Measurements from ENCODE around the gene GPR107.

The GPR107 gene

DNA sequence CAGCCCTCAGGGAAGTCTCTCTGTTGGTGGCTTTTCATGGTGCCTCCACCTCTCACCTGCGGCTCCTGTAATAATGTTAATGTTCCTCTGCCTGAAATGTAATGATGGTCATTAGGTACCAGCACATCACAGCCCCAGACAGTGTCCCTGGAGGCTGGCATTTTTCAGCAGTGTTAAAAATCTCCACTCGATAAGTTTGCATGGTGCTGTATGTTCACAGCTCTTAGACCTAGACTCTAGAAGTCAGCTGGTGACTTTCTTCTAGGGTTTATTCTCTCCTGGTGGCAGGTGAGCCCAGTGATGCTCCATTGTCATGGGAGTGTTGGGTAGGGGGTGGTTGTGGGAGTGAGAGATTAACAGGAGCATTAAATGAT lies 53.1 kb downstream of the GPR107 start:
- TF ChIP-seq, protein P1, sequence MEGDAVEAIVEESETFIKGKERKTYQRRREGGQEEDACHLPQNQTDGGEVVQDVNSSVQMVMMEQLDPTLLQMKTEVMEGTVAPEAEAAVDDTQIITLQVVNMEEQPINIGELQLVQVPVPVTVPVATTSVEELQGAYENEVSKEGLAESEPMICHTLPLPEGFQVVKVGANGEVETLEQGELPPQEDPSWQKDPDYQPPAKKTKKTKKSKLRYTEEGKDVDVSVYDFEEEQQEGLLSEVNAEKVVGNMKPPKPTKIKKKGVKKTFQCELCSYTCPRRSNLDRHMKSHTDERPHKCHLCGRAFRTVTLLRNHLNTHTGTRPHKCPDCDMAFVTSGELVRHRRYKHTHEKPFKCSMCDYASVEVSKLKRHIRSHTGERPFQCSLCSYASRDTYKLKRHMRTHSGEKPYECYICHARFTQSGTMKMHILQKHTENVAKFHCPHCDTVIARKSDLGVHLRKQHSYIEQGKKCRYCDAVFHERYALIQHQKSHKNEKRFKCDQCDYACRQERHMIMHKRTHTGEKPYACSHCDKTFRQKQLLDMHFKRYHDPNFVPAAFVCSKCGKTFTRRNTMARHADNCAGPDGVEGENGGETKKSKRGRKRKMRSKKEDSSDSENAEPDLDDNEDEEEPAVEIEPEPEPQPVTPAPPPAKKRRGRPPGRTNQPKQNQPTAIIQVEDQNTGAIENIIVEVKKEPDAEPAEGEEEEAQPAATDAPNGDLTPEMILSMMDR (IDR thresholded peaks at IDR 0.05; ENCODE audit: low read depth, low read length, missing control alignments) = no peak
- Histone ChIP-seq H3K36me3 (replicated peaks) (peaks cover 35% of the 10 kb centered on the region), H3K4me3 (ENCODE audit: low read depth, low read length) (no peak overlapping the region), H3K27ac (no peak overlapping the region), H3K27me3 (replicated peaks) (no peaks in the 10 kb centered on the region)
- in situ Hi-C loops (cut with HindIII; ENCODE audit: low pct_ligation_motif_present, low sequenced_read_pairs) = no loop called here
- no peak for DNase-seq

DNA sequence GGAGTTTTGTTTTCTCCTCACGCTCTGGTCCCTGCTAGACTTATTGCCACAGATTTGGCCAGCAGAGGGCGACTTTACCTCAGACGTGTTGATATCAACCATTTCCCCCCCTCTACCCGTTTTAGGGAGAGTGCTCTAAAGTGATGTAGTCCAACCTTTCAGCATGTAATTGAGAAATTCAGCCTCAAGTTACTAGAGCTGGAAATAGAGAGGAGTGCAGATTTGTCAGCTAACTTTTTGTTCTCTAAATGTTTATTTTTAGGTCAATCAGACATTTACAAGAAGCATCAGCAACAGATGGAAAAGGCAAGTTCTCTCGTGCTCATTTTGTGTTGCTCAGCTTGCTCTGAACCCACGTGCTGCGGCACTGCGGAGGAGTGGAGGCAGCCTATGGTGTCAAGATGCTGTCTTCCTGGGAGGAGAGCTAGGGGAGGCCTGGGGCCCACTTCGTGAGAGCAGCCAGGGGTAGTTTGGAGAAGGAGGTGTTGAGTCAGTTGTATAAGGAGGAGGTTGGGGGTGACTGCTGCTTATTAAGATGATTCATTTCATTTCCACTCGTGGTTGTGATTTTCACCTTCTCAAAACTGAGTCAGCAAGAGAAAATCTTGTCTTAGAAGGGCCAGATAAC lies 53.6 kb downstream of the GPR107 start:
- peak; percentile 81 for DNase-seq
- in situ Hi-C loops (cut with HindIII; ENCODE audit: low pct_ligation_motif_present, low sequenced_read_pairs) = no loop called here
- H3K36me3 ChIP-seq (replicated peaks) = peaks cover 37% of the 10 kb centered on the region
- H3K27me3 ChIP-seq (replicated peaks) = no peaks in the 10 kb centered on the region
- TF ChIP-seq, protein P1 (IDR thresholded peaks at IDR 0.05; ENCODE audit: low read depth, low read length, missing control alignments) = peak; percentile 85
- no peak overlapping the region for H3K4me3 ChIP-seq (ENCODE audit: low read depth, low read length)
- H3K27ac ChIP-seq = peak overlapping the region; percentile 18

DNA sequence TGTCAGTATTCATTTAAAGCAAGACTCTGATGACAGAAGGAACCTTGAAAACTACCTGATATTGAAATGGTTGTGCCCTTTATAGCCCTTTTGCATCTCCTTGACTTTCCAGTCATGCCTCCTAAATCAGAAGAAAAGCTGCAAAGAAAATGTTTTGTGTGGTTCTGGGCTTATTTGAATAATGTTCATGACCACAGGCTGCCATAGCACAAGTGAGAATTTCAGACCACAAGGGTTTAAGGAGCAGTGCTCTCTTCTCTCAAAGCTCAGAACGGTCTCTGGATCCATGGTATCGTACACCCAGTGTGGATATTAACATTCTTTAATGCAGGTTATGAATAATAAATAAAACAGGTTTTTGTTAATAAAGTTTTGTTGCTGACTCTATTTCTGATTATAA lies 54.2 kb downstream of the GPR107 start:
- Histone ChIP-seq H3K36me3 (replicated peaks) (peaks cover 31% of the 10 kb centered on the region), H3K27ac (peak overlapping the region; percentile 18), H3K4me3 (ENCODE audit: low read depth, low read length) (no peak overlapping the region), H3K27me3 (replicated peaks) (no peaks in the 10 kb centered on the region)
- TF ChIP-seq, protein P1 (IDR thresholded peaks at IDR 0.05; ENCODE audit: low read depth, low read length, missing control alignments) = no peak
- DNase-seq = no peak
- in situ Hi-C loops (cut with HindIII; ENCODE audit: low pct_ligation_motif_present, low sequenced_read_pairs) = no loop called here

DNA sequence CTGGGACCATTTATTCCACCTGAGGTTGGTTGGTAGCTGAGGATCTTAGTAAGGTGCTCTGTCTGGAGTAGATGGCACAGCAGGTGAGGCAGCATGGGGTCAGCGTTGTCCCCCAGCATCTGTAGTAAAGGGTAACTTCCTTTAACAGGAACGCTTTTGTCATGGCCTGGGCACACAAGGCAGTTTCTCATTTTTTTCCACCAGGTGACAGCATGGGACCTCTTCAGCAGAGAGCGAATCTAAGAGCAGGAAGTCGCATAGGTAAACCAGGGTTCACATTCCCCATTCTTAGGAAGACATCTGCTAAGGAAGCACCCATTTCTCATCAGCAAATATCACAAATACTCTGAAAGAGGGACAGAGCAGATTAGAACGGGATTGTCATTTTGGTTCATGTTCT lies 56.5 kb downstream of the GPR107 start:
- TF ChIP-seq, protein P1 (IDR thresholded peaks at IDR 0.05; ENCODE audit: low read depth, low read length, missing control alignments) = peak; percentile 31
- Histone ChIP-seq H3K27me3 (replicated peaks) (no peaks in the 10 kb centered on the region), H3K36me3 (replicated peaks) (peaks cover 15% of the 10 kb centered on the region), H3K27ac (peak overlapping the region; percentile 27), H3K4me3 (ENCODE audit: low read depth, low read length) (no peak overlapping the region)
- in situ Hi-C loops (cut with HindIII; ENCODE audit: low pct_ligation_motif_present, low sequenced_read_pairs) = no loop called here
- no peak for DNase-seq

DNA sequence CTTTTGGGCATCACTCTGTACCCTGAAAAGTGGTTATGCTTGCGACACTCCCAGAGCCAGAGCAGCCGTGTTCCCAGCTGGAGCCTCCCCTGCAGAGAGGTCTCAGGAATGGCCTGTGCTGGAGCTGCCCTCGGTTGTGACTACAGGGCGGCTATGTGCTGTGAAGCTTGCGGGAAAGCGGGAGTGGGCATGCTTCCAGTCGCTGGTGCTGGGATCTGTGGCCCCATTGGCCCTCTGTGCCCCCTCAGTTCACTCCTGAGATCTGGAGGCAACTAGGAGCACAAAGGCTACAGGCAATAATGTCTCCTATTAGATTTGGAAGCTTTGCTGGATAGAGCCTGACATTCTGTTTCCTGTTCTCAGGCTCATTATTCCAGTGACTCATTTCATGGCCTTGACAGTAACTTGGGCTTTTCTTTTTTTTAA lies 56.9 kb downstream of the GPR107 start:
- in situ Hi-C loops (cut with HindIII; ENCODE audit: low pct_ligation_motif_present, low sequenced_read_pairs) = no loop called here

More for the DNA sequence above, 56.9 kb downstream of the GPR107 start:
- peak; percentile 19 for DNase-seq
- Histone ChIP-seq H3K36me3 (replicated peaks) (peaks cover 15% of the 10 kb centered on the region), H3K4me3 (ENCODE audit: low read depth, low read length) (no peak overlapping the region), H3K27me3 (replicated peaks) (no peaks in the 10 kb centered on the region), H3K27ac (peak overlapping the region; percentile 27)
- TF ChIP-seq, protein P1 (IDR thresholded peaks at IDR 0.05; ENCODE audit: low read depth, low read length, missing control alignments) = no peak
